Kidney (tissue), 11 donors: Measurements from ENCODE around the gene AGAP5. TPM values are rescaled to one million over a fixed set of nuclear protein-coding genes. Genes with fewer than 3 reads are reported as not detected.
"Not testable (repeated sequence)": the region's sequence is repeated elsewhere in the genome, so short reads cannot be mapped to it uniquely, and the experiment has no call there.

ENCODE experiments used
- DNase-seq, 5 donors: peaks; one replicate each; pipeline ENCODE4 v3.0.0-alpha.2; 2013 to 2020
- FAIRE-seq: peaks from 2 replicates; lab custom pipeline; 2012; peaks lifted over from hg19 to GRCh38; lab: Jason Lieb, UNC
- H3K27ac ChIP-seq, 2 donors: one replicate each; pipeline ENCODE4 v1.7.0; 2013; ENCODE audit warnings: low read depth in 2 of 2, low read length in 2 of 2, inconsistent platforms in 1 of 2
- H3K27me3 ChIP-seq: one replicate; pipeline ENCODE4 v1.7.1; 2013; ENCODE audit warnings: low read length, inconsistent platforms; ENCODE audit not compliant: control insufficient read depth, insufficient read depth
- H3K36me3 ChIP-seq, 3 donors: one replicate each; pipeline versions ENCODE4 v1.7.0 to v1.7.1; 2013; ENCODE audit warnings: low read length in 3 of 3, control low read depth in 1 of 3, inconsistent platforms in 1 of 3; ENCODE audit not compliant: insufficient read depth in 3 of 3, control insufficient read depth in 2 of 3
- H3K4me1 ChIP-seq, 3 donors: one replicate each; pipeline versions ENCODE4 v1.7.0 to v1.7.1; 2013; ENCODE audit warnings: low read length in 3 of 3, inconsistent platforms in 1 of 3, low read depth in 1 of 3; ENCODE audit not compliant: control insufficient read depth in 2 of 3, insufficient read depth in 2 of 3
- H3K4me3 ChIP-seq, 3 donors: one replicate each; pipeline versions ENCODE4 v1.7.0 to v1.8.1; 2013; ENCODE audit warnings: low read length in 3 of 3, control low read depth in 1 of 3, inconsistent platforms in 1 of 3
- H3K9ac ChIP-seq, 3 donors: one replicate each; pipeline versions ENCODE4 v1.7.0 to v1.7.1; 2013; ENCODE audit warnings: low read length in 3 of 3, control low read depth in 1 of 3, inconsistent platforms in 1 of 3
- H3K9me3 ChIP-seq, 3 donors: one replicate each; pipeline versions ENCODE4 v1.7.0 to v1.7.1; 2013; ENCODE audit warnings: low read length in 3 of 3, control low read depth in 1 of 3, inconsistent platforms in 1 of 3; ENCODE audit not compliant: control insufficient read depth in 2 of 3, insufficient read depth in 1 of 3
- intact Hi-C: fragments of 100-400 bp; cut with DNase I; formaldehyde crosslinking; loops from one replicate; pipeline ENCODE4 v1.11.1; 2022
- polyA plus RNA-seq: library from polyadenylated mRNA; stranded (reverse); fragments of 350-450 nt; fragmentation: Illumina TruSeq; extraction: RNeasy Lipid Tissue Mini Kit (QIAGEN cat#74804); gene quantifications from one replicate; pipeline ENCODE4 v1.2.3, GENCODE V29; 2014; ENCODE audit warnings: low read depth, low replicate concordance; ENCODE audit not compliant: insufficient read depth
- total RNA-seq: library from RNA; stranded (reverse); fragmentation: NEBNext Ultra II Directional; extraction: Animal tissue kit (Norgen Biotek cat#: 25700); gene quantifications from one replicate; pipeline ENCODE4 v1.2.1, GENCODE V29; 2021
- donor health status: control.
- donor health status: control.
- donor health status: DM: yes; HTN: yes; CAD: no.
- donor health status: Normal renal cell carcinoma (clear cell type).

AGAP5 gene
- total and polyA plus RNA-seq, 2 donors from 2014 or later: 3.8 to 9.9 TPM

GRCh38 chr10:73713912-73714311 is 16.0 kb upstream of the AGAP5 start:
- H3K27ac ChIP-seq, H3K4me1 ChIP-seq, FAIRE-seq, H3K9me3 ChIP-seq, intact Hi-C loops, H3K9ac ChIP-seq, H3K4me3 ChIP-seq, H3K27me3 ChIP-seq, DNase-seq: not testable (repeated sequence)
- H3K36me3 ChIP-seq: peaks cover 3 to 30% (median 4%) of the 10 kb centered on the region in 3 donors

GRCh38 chr10:73711683-73712082 is 13.8 kb upstream of the AGAP5 start:
- H3K4me1 ChIP-seq, H3K27ac ChIP-seq, intact Hi-C loops, FAIRE-seq, DNase-seq, H3K4me3 ChIP-seq, H3K9ac ChIP-seq, H3K27me3 ChIP-seq, H3K9me3 ChIP-seq: not testable (repeated sequence)
- peaks cover 3 to 16% (median 4%) of the 10 kb centered on the region in 3 donors for H3K36me3 ChIP-seq

- H3K27me3 ChIP-seq, H3K9me3 ChIP-seq, H3K4me1 ChIP-seq, H3K4me3 ChIP-seq, H3K36me3 ChIP-seq, intact Hi-C loops, H3K9ac ChIP-seq, FAIRE-seq, DNase-seq, H3K27ac ChIP-seq: not testable (repeated sequence)
Observed at GRCh38 chr10:73708122-73708521, 10.2 kb upstream of the AGAP5 start.

- H3K27me3 ChIP-seq, H3K27ac ChIP-seq, H3K9me3 ChIP-seq, H3K9ac ChIP-seq, DNase-seq, H3K4me3 ChIP-seq, H3K36me3 ChIP-seq, H3K4me1 ChIP-seq, intact Hi-C loops, FAIRE-seq: not testable (repeated sequence)
Observed at GRCh38 chr10:73707628-73708027, 9.7 kb upstream of the AGAP5 start.

- H3K27ac ChIP-seq, DNase-seq, intact Hi-C loops, H3K4me3 ChIP-seq, H3K9me3 ChIP-seq, H3K27me3 ChIP-seq, FAIRE-seq, H3K9ac ChIP-seq, H3K36me3 ChIP-seq, H3K4me1 ChIP-seq: not testable (repeated sequence)
Observed at GRCh38 chr10:73706488-73706887, 8.6 kb upstream of the AGAP5 start.

GRCh38 chr10:73705506-73706072 is 7.7 kb upstream of the AGAP5 start:
- H3K9ac ChIP-seq, DNase-seq, H3K36me3 ChIP-seq, FAIRE-seq, H3K27ac ChIP-seq, H3K4me1 ChIP-seq, H3K9me3 ChIP-seq, intact Hi-C loops, H3K4me3 ChIP-seq, H3K27me3 ChIP-seq: not testable (repeated sequence)

- H3K9me3 ChIP-seq, H3K4me3 ChIP-seq, FAIRE-seq, H3K27ac ChIP-seq, H3K9ac ChIP-seq, H3K27me3 ChIP-seq, DNase-seq, H3K36me3 ChIP-seq, intact Hi-C loops, H3K4me1 ChIP-seq: not testable (repeated sequence)
Observed at GRCh38 chr10:73703924-73704323, 6.0 kb upstream of the AGAP5 start.

GRCh38 chr10:73698819-73699218 is 910 bp upstream of the AGAP5 start:
- FAIRE-seq, intact Hi-C loops, H3K9ac ChIP-seq, H3K9me3 ChIP-seq, H3K4me1 ChIP-seq, H3K27ac ChIP-seq, H3K4me3 ChIP-seq, H3K36me3 ChIP-seq, H3K27me3 ChIP-seq, DNase-seq: not testable (repeated sequence)
